H9 (cell line): ENCODE data around the gene ATP10B. TPM values are rescaled to one million over a fixed set of nuclear protein-coding genes. Genes with fewer than 3 reads are reported as not detected.

ENCODE experiments used
- DNase-seq: peaks from one replicate; pipeline ENCODE4 v3.0.0-alpha.2; 2017
- H2AFZ ChIP-seq: one replicate; pipeline ENCODE4 v1.6.1; 2013; ENCODE audit warnings: mild to moderate bottlenecking, low read length, control low read depth, moderate library complexity
- H2AK5ac ChIP-seq: 2 replicates; pipeline ENCODE4 v1.6.1; 2013; ENCODE audit warnings: low read length, control low read depth, mixed read lengths; ENCODE audit not compliant: insufficient read length
- H2BK120ac ChIP-seq: one replicate; pipeline ENCODE4 v1.6.1; 2013; ENCODE audit warnings: low read depth, mild to moderate bottlenecking, low read length, control low read depth, inconsistent platforms; ENCODE audit not compliant: poor library complexity, severe bottlenecking
- H2BK12ac ChIP-seq: 2 replicates; pipeline ENCODE4 v1.6.1; 2013; ENCODE audit warnings: low read length, control low read depth, mixed read lengths, low read depth; ENCODE audit not compliant: insufficient read length
- H2BK15ac ChIP-seq: 2 replicates; pipeline ENCODE4 v1.6.1; 2013; ENCODE audit warnings: low read depth, low read length, control low read depth
- H2BK20ac ChIP-seq: one replicate; pipeline ENCODE4 v1.6.1; 2013; ENCODE audit warnings: low read depth, mild to moderate bottlenecking, low read length, control low read depth, inconsistent platforms; ENCODE audit not compliant: poor library complexity, severe bottlenecking
- H2BK5ac ChIP-seq: 2 replicates; pipeline ENCODE4 v1.6.1; 2013; ENCODE audit warnings: low read length, control low read depth, mixed read lengths; ENCODE audit not compliant: insufficient read length
- H3K14ac ChIP-seq: 2 replicates; pipeline ENCODE4 v1.6.1; 2013; ENCODE audit warnings: low read length, control low read depth; ENCODE audit not compliant: insufficient read depth
- H3K18ac ChIP-seq: 2 replicates; pipeline ENCODE4 v1.6.1; 2013; ENCODE audit warnings: low read depth, mild to moderate bottlenecking, mixed read lengths, low read length, control low read depth; ENCODE audit not compliant: insufficient read length
- H3K23ac ChIP-seq: 2 replicates; pipeline ENCODE4 v1.6.1; 2013; ENCODE audit warnings: low read length, control low read depth, mixed read lengths, low read depth; ENCODE audit not compliant: insufficient read length
- H3K23me2 ChIP-seq: 2 replicates; pipeline ENCODE4 v1.6.1; 2013; ENCODE audit warnings: low read depth, mild to moderate bottlenecking, mixed read lengths, low read length, control low read depth; ENCODE audit not compliant: insufficient read length, poor library complexity, severe bottlenecking
- H3K27ac ChIP-seq: 2 replicates; pipeline ENCODE4 v1.5.1; 2013; ENCODE audit warnings: low read length, control low read depth, mixed read lengths, low read depth; ENCODE audit not compliant: insufficient read length
- H3K27me3 ChIP-seq: 2 replicates; pipeline ENCODE4 v1.6.1; 2013; ENCODE audit warnings: low read length, control low read depth, inconsistent platforms; ENCODE audit not compliant: insufficient read depth
- H3K4ac ChIP-seq: 2 replicates; pipeline ENCODE4 v1.6.1; 2013; ENCODE audit warnings: low read depth, mild to moderate bottlenecking, control low read depth, inconsistent platforms, low read length, moderate library complexity
- H3K4me1 ChIP-seq: 2 replicates; pipeline ENCODE4 v1.6.1; 2013; ENCODE audit warnings: low read length, control low read depth, inconsistent platforms; ENCODE audit not compliant: insufficient read depth
- H3K4me2 ChIP-seq: 2 replicates; pipeline ENCODE4 v1.6.1; 2013; ENCODE audit warnings: low read length, control low read depth, mixed read lengths; ENCODE audit not compliant: insufficient read length, insufficient read depth
- H3K56ac ChIP-seq: 2 replicates; pipeline ENCODE4 v1.6.1; 2013; ENCODE audit warnings: low read depth, mild to moderate bottlenecking, mixed read lengths, low read length, control low read depth; ENCODE audit not compliant: insufficient read length
- H3K79me1 ChIP-seq: 2 replicates; pipeline ENCODE4 v1.6.1; 2013; ENCODE audit warnings: low read depth, mild to moderate bottlenecking, moderate library complexity, low read length, control low read depth, inconsistent platforms; ENCODE audit not compliant: insufficient read depth, poor library complexity, severe bottlenecking
- H3K79me2 ChIP-seq: 2 replicates; pipeline ENCODE4 v1.6.1; 2013; ENCODE audit warnings: low read length, control low read depth, inconsistent platforms; ENCODE audit not compliant: insufficient read depth
- H3K9ac ChIP-seq: 2 replicates; pipeline ENCODE4 v1.6.1; 2013; ENCODE audit warnings: low read length, control low read depth, mixed read lengths; ENCODE audit not compliant: insufficient read length; ENCODE audit errors: extremely low read depth
- H3K9me3 ChIP-seq: one replicate; pipeline ENCODE4 v1.6.1; 2013; ENCODE audit warnings: low read depth, low read length, inconsistent platforms; ENCODE audit not compliant: control insufficient read depth
- H3T11ph ChIP-seq: one replicate; pipeline ENCODE4 v1.6.1; 2013; ENCODE audit warnings: mild to moderate bottlenecking, low read length, control low read depth, inconsistent platforms
- H4K20me1 ChIP-seq: one replicate; pipeline ENCODE4 v1.6.1; 2013; ENCODE audit not compliant: control insufficient read depth, insufficient read length, insufficient read depth
- H4K5ac ChIP-seq: 2 replicates; pipeline ENCODE4 v1.6.1; 2013; ENCODE audit warnings: low read depth, mild to moderate bottlenecking, mixed read lengths, low read length, control low read depth; ENCODE audit not compliant: insufficient read length
- H4K8ac ChIP-seq: replicated peaks from 2 replicates; pipeline ENCODE4 v1.6.1; 2013; ENCODE audit warnings: low read length, control low read depth, mixed read lengths, low read depth; ENCODE audit not compliant: insufficient read length
- H4K91ac ChIP-seq: 2 replicates; pipeline ENCODE4 v1.6.1; 2013; ENCODE audit warnings: low read depth, mild to moderate bottlenecking, moderate library complexity, mixed read lengths, low read length, control low read depth; ENCODE audit not compliant: insufficient read length
- H3K27ac Mint-ChIP-seq, 3 experiments: 2 replicates in 2 of 3; 3 replicates in 1 of 3; pipeline ENCODE4 v1.8.0; 2020 to 2021; ENCODE audit warnings: mixed read lengths in 3 of 3, mild to moderate bottlenecking in 1 of 3, moderate library complexity in 1 of 3
- H3K27me3 Mint-ChIP-seq: 2 replicates; pipeline ENCODE4 v1.8.0; 2021; ENCODE audit warnings: low read depth, mild to moderate bottlenecking, moderate library complexity, mixed read lengths
- H3K36me3 Mint-ChIP-seq, 3 experiments: 2 replicates in 2 of 3; 3 replicates in 1 of 3; pipeline ENCODE4 v1.8.0; 2020 to 2021; ENCODE audit warnings: low read depth in 3 of 3, mixed read lengths in 3 of 3; ENCODE audit not compliant: insufficient read depth in 1 of 3
- H3K4me1 Mint-ChIP-seq, 2 experiments: 2 replicates each; pipeline ENCODE4 v1.8.0; 2020; ENCODE audit warnings: mixed read lengths in 2 of 2
- H3K4me3 Mint-ChIP-seq, 2 experiments: 2 replicates in 1 of 2; 3 replicates in 1 of 2; pipeline ENCODE4 v1.8.0; 2020 to 2021; ENCODE audit warnings: mild to moderate bottlenecking in 2 of 2, mixed read lengths in 2 of 2, moderate library complexity in 1 of 2
- H3K9me3 Mint-ChIP-seq, 2 experiments: 2 replicates in 1 of 2; 3 replicates in 1 of 2; pipeline ENCODE4 v1.8.0; 2020; ENCODE audit warnings: mild to moderate bottlenecking in 2 of 2, mixed read lengths in 2 of 2, moderate library complexity in 1 of 2
- CTCF ChIP-seq: fragments of 200-600 bp; sonication (generic); conservative IDR thresholded peaks from 3 replicates; pipeline ENCODE4 v1.8.0; 2021; ENCODE audit warnings: antibody characterized with exemption, mild to moderate bottlenecking
- WGBS: extraction: QIAGEN DNeasy Blood & Tissue Kit; methylation state at CpG from one replicate; pipeline ENCODE4 v1.1.7; 2013; ENCODE audit warnings: missing lambda C conversion rate, low lambda C conversion rate, mixed read lengths; ENCODE audit not compliant: insufficient read length; ENCODE audit errors: extremely low coverage; 5-methylcytosine and 5-hydroxymethylcytosine counted together
- total RNA-seq: library from RNA; stranded (reverse); gene quantifications from 2 replicates; pipeline ENCODE4 v1.2.1, GENCODE V29; 2021

The ATP10B gene
- total RNA-seq, 1 experiment from 2014 or later, result 0.42 TPM

GRCh38 chr5:160657622-160658458 is 194.2 kb downstream of the ATP10B start:
- Histone ChIP-seq H3T11ph (no peak overlapping the region), H2AFZ (no peak overlapping the region), H3K79me2 (no peaks in the 10 kb centered on the region), H2BK5ac (no peak overlapping the region), H3K56ac (no peak overlapping the region), H3K4ac (no peak overlapping the region), H3K4me1 (no peaks in the 10 kb centered on the region), H3K27ac (no peak overlapping the region), H2AK5ac (no peak overlapping the region), H2BK15ac (no peak overlapping the region), H3K79me1 (no peaks in the 10 kb centered on the region), H3K9me3 (no peaks in the 10 kb centered on the region), H3K4me2 (no peak overlapping the region), H3K23ac (no peak overlapping the region), H4K91ac (no peak overlapping the region), H3K27me3 (no peaks in the 10 kb centered on the region), H3K14ac (no peak overlapping the region), H2BK120ac (no peak overlapping the region), H4K5ac (no peak overlapping the region), H2BK20ac (no peak overlapping the region), H3K18ac (no peak overlapping the region), H4K20me1 (no peaks in the 10 kb centered on the region), H4K8ac (no peak overlapping the region), H3K23me2 (no peaks in the 10 kb centered on the region), H2BK12ac (no peak overlapping the region), H3K9ac (no peak overlapping the region)
- Mint-ChIP-seq H3K4me1 (peaks cover 0 to 6% of the 10 kb centered on the region in 2 experiments; a peak in 2 of 4 replicates), H3K4me3 (no peak overlapping the region), H3K27ac (no peak overlapping the region), H3K36me3 (no peaks in the 10 kb centered on the region), H3K9me3 (no peaks in the 10 kb centered on the region), H3K27me3 (no peaks in the 10 kb centered on the region)
- no CpG with 5 or more reads among the region's 5 CpGs for WGBS
- TF ChIP-seq CTCF, result no peak
- no peak for DNase-seq
